IPS DF 6.9 (cell line): Measurements from ENCODE around the gene WLS.

Experiments
- DNase-seq: peaks from one replicate; pipeline ENCODE4 v3.0.0-alpha.2; 2013; ENCODE audit warnings: low read depth, low spot score
- H3K27ac ChIP-seq: one replicate; pipeline ENCODE4 v1.5.1; 2013; ENCODE audit warnings: low read length, control low read depth
- H3K27me3 ChIP-seq: 2 replicates; pipeline ENCODE4 v1.6.1; 2013; ENCODE audit warnings: mild to moderate bottlenecking, low read length; ENCODE audit not compliant: control insufficient read depth, insufficient read depth
- H3K36me3 ChIP-seq: 2 replicates; pipeline ENCODE4 v1.6.1; 2013; ENCODE audit warnings: low read length; ENCODE audit not compliant: control insufficient read depth, insufficient read depth
- H3K4me1 ChIP-seq: 2 replicates; pipeline ENCODE4 v1.6.1; 2013; ENCODE audit warnings: low read length; ENCODE audit not compliant: control insufficient read depth, insufficient read depth
- H3K4me3 ChIP-seq: 2 replicates; pipeline ENCODE4 v1.5.1; 2013; ENCODE audit warnings: mild to moderate bottlenecking, low read length
- H3K9me3 ChIP-seq: 2 replicates; pipeline ENCODE4 v1.6.1; 2013; ENCODE audit warnings: low read length, inconsistent platforms; ENCODE audit not compliant: control insufficient read depth, insufficient read depth
- WGBS: extraction: QIAGEN DNeasy Blood & Tissue Kit; methylation state at CpG from one replicate; pipeline ENCODE4 v1.1.7; 2013; ENCODE audit warnings: mixed read lengths, missing lambda C conversion rate; ENCODE audit not compliant: insufficient read length, insufficient coverage; 5-methylcytosine and 5-hydroxymethylcytosine counted together

The WLS gene

GRCh38 chr1:68228851-68229250 is 3.5 kb downstream of the WLS start:
- Histone ChIP-seq H3K4me1 (no peaks in the 10 kb centered on the region; the same call in 1 of the 2 replicates), H3K4me3 (no peak overlapping the region), H3K27me3 (peaks cover 42% of the 10 kb centered on the region), H3K27ac (no peak overlapping the region), H3K9me3 (no peaks in the 10 kb centered on the region), H3K36me3 (no peaks in the 10 kb centered on the region)
- DNase-seq: no peak
- no CpG with 5 or more reads among the region's 3 CpGs for WGBS

- Histone ChIP-seq H3K27ac (no peak overlapping the region), H3K9me3 (no peaks in the 10 kb centered on the region), H3K4me3 (no peak overlapping the region), H3K36me3 (no peaks in the 10 kb centered on the region), H3K4me1 (no peaks in the 10 kb centered on the region; the same call in 1 of the 2 replicates), H3K27me3 (peaks cover 32% of the 10 kb centered on the region)
- DNase-seq: no peak
These were observed 4.7 kb downstream of the WLS start for GRCh38 chr1:68227598-68227997.

- no peak overlapping the region for H3K4me3 ChIP-seq
- H3K4me1 ChIP-seq: no peaks in the 10 kb centered on the region; the same call in 1 of the 2 replicates
- no CpG with 5 or more reads among the region's 1 CpG for WGBS
- H3K27ac ChIP-seq: no peak overlapping the region
- H3K36me3 ChIP-seq: no peaks in the 10 kb centered on the region
- peaks cover 21% of the 10 kb centered on the region for H3K27me3 ChIP-seq
- H3K9me3 ChIP-seq: no peaks in the 10 kb centered on the region
- no peak for DNase-seq
These were observed 6.5 kb downstream of the WLS start for GRCh38 chr1:68225781-68226180.

- Histone ChIP-seq H3K36me3 (no peaks in the 10 kb centered on the region), H3K4me1 (no peaks in the 10 kb centered on the region), H3K27me3 (peaks cover 1% of the 10 kb centered on the region; the same call in 1 of the 2 replicates), H3K9me3 (no peaks in the 10 kb centered on the region), H3K27ac (no peak overlapping the region), H3K4me3 (no peak overlapping the region)
- whole genome bisulfite sequencing: no CpG with 5 or more reads among the region's 2 CpGs
- no peak for DNase-seq
These were observed 8.6 kb downstream of the WLS start for GRCh38 chr1:68223687-68224086.

DNA sequence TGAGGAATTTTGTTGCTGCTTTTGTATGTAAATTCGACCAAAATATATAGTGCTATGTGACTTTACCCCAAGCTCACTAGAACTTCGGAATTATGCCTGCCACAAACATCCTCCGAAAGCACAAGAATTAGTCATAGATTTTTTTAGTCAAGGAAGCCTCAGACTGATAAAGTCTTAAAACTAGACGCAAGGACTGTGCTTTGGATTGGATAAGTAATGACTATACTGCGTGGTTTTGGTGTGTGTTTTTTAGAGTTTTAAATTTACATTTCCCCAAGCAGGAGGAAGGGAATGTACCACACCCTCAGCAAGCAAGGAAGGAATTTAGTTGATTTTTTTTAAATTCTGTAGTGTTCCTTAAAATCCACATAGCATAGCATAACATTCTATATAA is 10.3 kb downstream of the WLS start:
- Histone ChIP-seq H3K36me3 (no peaks in the 10 kb centered on the region), H3K4me3 (no peak overlapping the region), H3K4me1 (no peaks in the 10 kb centered on the region; the same call in 1 of the 2 replicates), H3K27me3 (no peaks in the 10 kb centered on the region; the same call in 1 of the 2 replicates), H3K27ac (no peak overlapping the region), H3K9me3 (no peaks in the 10 kb centered on the region)
- WGBS: no CpG with 5 or more reads among the region's 5 CpGs
- DNase-seq: no peak

DNA sequence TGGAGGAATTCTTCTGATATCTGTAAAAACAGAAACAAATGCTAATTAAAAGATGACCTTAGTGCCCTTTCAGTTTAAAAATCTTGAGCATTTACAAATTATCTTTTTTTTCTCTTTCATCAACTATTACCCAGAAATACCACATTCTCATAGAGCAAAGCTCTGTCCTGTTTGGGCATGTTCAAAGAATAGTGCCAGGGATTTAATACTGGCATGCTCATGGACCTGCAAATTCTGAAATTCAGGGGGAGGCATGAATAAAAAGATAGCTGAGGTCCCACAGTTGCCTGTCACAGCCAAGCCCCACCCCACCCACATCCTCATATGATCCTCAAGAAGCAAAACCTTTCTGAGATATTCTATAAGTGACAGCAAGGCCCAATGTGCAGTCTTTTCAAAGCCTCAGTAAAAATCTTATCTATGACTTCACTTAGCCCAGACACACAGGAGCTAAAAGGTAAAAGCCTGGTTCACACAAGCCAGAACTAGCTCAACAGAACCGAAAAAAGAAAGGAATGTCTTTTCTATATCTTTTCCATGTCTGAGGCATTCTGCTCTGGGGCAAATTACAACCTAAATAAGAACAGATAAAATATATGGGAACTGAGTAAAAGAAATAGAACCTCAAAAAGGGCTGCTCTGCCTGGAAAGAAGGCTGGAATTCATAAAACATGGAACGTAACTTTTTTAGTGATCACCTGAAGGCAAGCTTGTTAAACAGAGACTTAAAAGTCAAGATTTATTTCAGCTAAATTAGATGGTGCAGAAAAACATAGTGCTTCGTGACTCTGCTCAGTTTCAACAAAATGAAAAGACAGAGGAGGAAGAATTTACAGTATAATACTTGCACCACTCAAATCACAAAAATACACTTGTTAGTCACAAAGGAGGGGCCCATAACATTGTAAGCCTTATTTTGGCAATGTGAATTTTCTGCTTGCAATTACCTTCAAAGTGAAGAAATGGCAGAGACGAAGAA is 11.0 kb downstream of the WLS start:
- Histone ChIP-seq H3K4me3 (no peak overlapping the region), H3K27me3 (no peaks in the 10 kb centered on the region; the same call in 1 of the 2 replicates), H3K27ac (no peak overlapping the region), H3K4me1 (no peaks in the 10 kb centered on the region; the same call in 1 of the 2 replicates), H3K36me3 (no peaks in the 10 kb centered on the region), H3K9me3 (no peaks in the 10 kb centered on the region)
- DNase-seq: no peak
- WGBS: no CpG with 5 or more reads among the region's 4 CpGs

DNA sequence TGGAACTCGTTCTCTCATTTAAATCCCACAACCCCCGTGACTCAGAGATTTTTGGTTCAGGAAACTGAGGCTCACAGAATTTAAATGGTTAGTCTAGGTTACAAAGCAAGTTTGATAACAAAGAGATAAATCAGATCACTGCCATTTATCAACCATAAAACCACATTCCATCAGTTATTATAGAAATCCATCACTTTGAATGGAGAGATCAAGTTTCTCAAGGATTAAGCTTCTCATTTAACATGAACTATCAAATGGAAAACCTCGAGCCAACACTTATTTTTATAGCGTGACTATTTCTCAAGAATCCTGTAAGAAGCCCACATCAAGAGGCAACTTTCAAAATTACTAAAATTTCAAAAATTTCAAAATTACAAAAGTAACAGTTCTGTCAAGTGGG is 11.9 kb downstream of the WLS start:
- H3K4me1 ChIP-seq: no peaks in the 10 kb centered on the region; the same call in 1 of the 2 replicates
- no peaks in the 10 kb centered on the region for H3K27me3 ChIP-seq
- no CpG with 5 or more reads among the region's 4 CpGs for WGBS

DNA sequence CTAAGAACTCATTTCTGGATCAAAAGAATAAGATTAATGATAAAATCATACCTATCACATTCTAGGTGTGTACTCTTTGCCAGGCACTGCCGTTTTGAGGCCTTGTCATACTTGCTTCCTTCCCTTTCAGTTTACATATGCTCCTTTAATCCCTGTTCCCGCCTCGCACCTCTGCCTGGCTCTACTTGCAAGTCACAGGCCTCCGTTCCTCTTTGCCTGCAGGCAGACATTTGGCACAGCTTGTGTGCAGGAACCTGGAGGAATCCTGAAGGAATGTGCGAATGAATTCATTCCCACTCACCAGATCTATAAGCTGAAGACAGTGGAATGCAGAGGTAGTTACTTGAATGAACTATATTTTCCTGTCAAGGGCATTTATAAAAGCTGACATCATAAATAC is 13.8 kb downstream of the WLS start:
- no CpG with 5 or more reads among the region's 5 CpGs for WGBS
- no peaks in the 10 kb centered on the region; the same call in 1 of the 2 replicates for H3K4me1 ChIP-seq

More for the DNA sequence above, 11.9 kb downstream of the WLS start:
- DNase-seq: no peak
- Histone ChIP-seq H3K27ac (no peak overlapping the region), H3K4me3 (no peak overlapping the region), H3K9me3 (no peaks in the 10 kb centered on the region), H3K36me3 (no peaks in the 10 kb centered on the region)

GRCh38 chr1:68217618-68218017 is 14.7 kb downstream of the WLS start:
- H3K4me3 ChIP-seq: no peak overlapping the region
- no peaks in the 10 kb centered on the region; the same call in 1 of the 2 replicates for H3K4me1 ChIP-seq
- DNase-seq: no peak
- WGBS: no CpG with 5 or more reads among the region's 5 CpGs
- H3K27me3 ChIP-seq: no peaks in the 10 kb centered on the region
- no peaks in the 10 kb centered on the region for H3K36me3 ChIP-seq
- no peaks in the 10 kb centered on the region for H3K9me3 ChIP-seq
- no peak overlapping the region for H3K27ac ChIP-seq

More for the DNA sequence above, 13.8 kb downstream of the WLS start:
- Histone ChIP-seq H3K9me3 (no peaks in the 10 kb centered on the region), H3K4me3 (no peak overlapping the region), H3K27me3 (no peaks in the 10 kb centered on the region), H3K27ac (no peak overlapping the region), H3K36me3 (no peaks in the 10 kb centered on the region)
- no peak for DNase-seq

DNA sequence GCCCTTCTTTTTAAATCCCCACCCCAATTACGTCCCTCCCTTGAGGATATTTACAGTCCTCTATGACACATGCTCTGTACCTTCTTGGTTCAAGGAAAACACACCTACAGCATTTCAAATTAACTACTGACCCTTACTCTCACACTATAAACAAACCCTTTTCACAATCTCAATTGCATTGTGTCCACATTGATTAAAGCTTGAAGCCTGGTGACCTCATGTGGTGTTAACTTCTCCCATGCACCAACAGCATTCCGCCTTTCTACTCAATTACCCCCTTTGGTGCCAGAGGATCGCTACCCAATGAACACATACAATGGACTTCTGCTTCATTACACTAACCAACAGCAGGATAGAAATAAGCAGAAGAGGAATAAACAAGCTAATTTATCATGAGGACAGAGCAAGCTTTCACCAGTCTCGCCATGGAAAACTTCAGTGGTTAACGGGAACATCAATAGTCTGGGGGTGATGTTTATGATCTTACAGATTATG is 15.2 kb downstream of the WLS start:
- H3K27me3 ChIP-seq: no peaks in the 10 kb centered on the region
- H3K4me1 ChIP-seq: no peaks in the 10 kb centered on the region; the same call in 1 of the 2 replicates
- WGBS: no CpG with 5 or more reads among the region's 5 CpGs
- H3K36me3 ChIP-seq: no peaks in the 10 kb centered on the region
- H3K9me3 ChIP-seq: no peaks in the 10 kb centered on the region
- no peak for DNase-seq
- no peak overlapping the region for H3K27ac ChIP-seq
- no peak overlapping the region for H3K4me3 ChIP-seq
